ENCODE results near the gene TTLL13. TPM values are rescaled to one million over a fixed set of nuclear protein-coding genes. Genes with fewer than 3 reads are reported as not detected.
A peak's percentile ranks its signal among the peaks of the same experiment; 100 is the strongest.

Gene TTLL13
- total and polyA plus RNA-seq, 2 donors (not counting 1 experiment from before 2014, with no cell fraction given): 0.33 to 0.42 TPM

DNA sequence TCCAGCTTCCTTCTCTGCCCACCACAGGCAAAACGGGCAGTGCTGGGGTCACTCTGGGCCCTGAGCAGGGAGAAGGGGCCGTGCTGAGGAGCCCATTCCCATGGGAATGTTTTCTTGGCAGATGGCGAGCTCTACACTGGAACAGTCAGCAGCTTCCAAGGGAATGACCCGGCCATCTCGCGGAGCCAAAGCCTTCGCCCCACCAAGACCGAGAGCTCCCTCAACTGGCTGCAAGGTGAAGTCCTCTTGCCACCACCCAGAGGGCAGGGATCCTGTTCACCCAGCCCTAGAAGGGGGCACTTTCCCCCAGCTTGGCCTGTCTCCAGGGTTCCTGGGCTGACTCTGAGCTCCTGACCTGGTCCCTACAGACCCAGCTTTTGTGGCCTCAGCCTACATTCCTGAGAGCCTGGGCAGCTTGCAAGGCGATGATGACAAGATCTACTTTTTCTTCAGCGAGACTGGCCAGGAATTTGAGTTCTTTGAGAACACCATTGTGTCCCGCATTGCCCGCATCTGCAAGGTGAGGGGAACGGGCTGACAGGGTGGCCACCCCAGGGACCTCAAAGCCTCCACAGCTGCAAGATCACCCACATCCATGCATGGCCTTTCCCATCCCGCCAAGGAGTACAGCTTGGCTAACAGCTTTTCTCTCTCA lies 28.0 kb upstream of the TTLL13 start:
- Histone ChIP-seq H3K4me3 (ENCODE audit: control extremely low read depth in 1 of 5, extremely low read depth in 1 of 5, insufficient read depth in 1 of 5, low read depth in 2 of 5, low read length in 4 of 5) (no peak overlapping the region), H3K9ac (ENCODE audit: low read length) (no peak overlapping the region), H3K27ac (ENCODE audit: low read length in 2 of 2) (peak overlapping the region in 1 of 2 donors; percentile 39), H3K4me1 (ENCODE audit: control insufficient read depth in 2 of 2, insufficient read depth in 2 of 2, low read length in 2 of 2) (peaks cover 41 to 50% of the 10 kb centered on the region in 2 donors), H3K79me2 (ENCODE audit: control insufficient read depth, insufficient read depth, low read length) (peaks cover 81% of the 10 kb centered on the region), H3K4me2 (replicated peaks; ENCODE audit: low read depth, low read length, poor library complexity, severe bottlenecking) (peak overlapping the region; percentile 15), H3K27me3 (replicated peaks in 1 of 4; ENCODE audit: control extremely low read depth in 1 of 4, control insufficient read depth in 3 of 4, insufficient read depth in 4 of 4, low read length in 3 of 4) (no peaks in the 10 kb centered on the region), H3K9me3 (ENCODE audit: control extremely low read depth in 1 of 3, control insufficient read depth in 2 of 3, insufficient read depth in 1 of 3, low read length in 2 of 3) (peaks cover 0 to 4% (median 0%) of the 10 kb centered on the region in 3 donors), H2AFZ (ENCODE audit: insufficient read depth, low read depth, low read length, poor library complexity, severe bottlenecking) (no peak overlapping the region), H4K20me1 (ENCODE audit: control insufficient read depth, insufficient read depth, low read length, poor library complexity, severe bottlenecking) (peaks cover 55% of the 10 kb centered on the region), H3K36me3 (replicated peaks in 1 of 2; ENCODE audit: control extremely low read depth in 1 of 2, control insufficient read depth in 1 of 2, extremely low read depth in 1 of 2, insufficient read depth in 2 of 2, low read length in 1 of 2) (peaks cover 3 to 91% of the 10 kb centered on the region in 2 experiments)
- CTCF ChIA-PET: interaction anchor here (0.7 to 12.6 kb wide), 23 partner anchors 11 to 479 kb away, joined by 3 to 274 read pairs (median 4); partner anchors contain the start of genes CIB1, GDPGP1 and SEMA4B
- TF ChIP-seq EZH2 (IDR thresholded peaks at IDR 0.05; ENCODE audit: borderline replicate concordance, insufficient read depth, low read depth, low read length, poor library complexity, severe bottlenecking): no peak
- TF ChIP-seq, protein P1, sequence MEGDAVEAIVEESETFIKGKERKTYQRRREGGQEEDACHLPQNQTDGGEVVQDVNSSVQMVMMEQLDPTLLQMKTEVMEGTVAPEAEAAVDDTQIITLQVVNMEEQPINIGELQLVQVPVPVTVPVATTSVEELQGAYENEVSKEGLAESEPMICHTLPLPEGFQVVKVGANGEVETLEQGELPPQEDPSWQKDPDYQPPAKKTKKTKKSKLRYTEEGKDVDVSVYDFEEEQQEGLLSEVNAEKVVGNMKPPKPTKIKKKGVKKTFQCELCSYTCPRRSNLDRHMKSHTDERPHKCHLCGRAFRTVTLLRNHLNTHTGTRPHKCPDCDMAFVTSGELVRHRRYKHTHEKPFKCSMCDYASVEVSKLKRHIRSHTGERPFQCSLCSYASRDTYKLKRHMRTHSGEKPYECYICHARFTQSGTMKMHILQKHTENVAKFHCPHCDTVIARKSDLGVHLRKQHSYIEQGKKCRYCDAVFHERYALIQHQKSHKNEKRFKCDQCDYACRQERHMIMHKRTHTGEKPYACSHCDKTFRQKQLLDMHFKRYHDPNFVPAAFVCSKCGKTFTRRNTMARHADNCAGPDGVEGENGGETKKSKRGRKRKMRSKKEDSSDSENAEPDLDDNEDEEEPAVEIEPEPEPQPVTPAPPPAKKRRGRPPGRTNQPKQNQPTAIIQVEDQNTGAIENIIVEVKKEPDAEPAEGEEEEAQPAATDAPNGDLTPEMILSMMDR (IDR thresholded peaks at IDR 0.05): peak; percentile 36
- no peaks in the 10 kb centered on the region for H3K9me3 Mint-ChIP-seq (ENCODE audit: insufficient read depth)
- intact Hi-C loops (cut with micrococcal nuclease): no loop called here
- H3K4me1 Mint-ChIP-seq: peaks cover 52% of the 10 kb centered on the region
- H3K27me3 Mint-ChIP-seq: no peaks in the 10 kb centered on the region
- peak overlapping the region; percentile 23 for H3K4me3 Mint-ChIP-seq
- no peak for ATAC-seq (ENCODE audit: low read depth)
- DNase-seq: no peak
- H3K27ac Mint-ChIP-seq: peak overlapping the region; percentile 72
- POLR2A ChIA-PET: interaction anchor here (0.7 to 2.5 kb wide), 7 partner anchors 9 to 64 kb away, joined by 3 to 13 read pairs (median 7); partner anchors contain the start of genes CIB1 and GDPGP1
- 68% methylated on average over 12 of the region's 14 CpGs for WGBS (ENCODE audit: insufficient coverage)

DNA sequence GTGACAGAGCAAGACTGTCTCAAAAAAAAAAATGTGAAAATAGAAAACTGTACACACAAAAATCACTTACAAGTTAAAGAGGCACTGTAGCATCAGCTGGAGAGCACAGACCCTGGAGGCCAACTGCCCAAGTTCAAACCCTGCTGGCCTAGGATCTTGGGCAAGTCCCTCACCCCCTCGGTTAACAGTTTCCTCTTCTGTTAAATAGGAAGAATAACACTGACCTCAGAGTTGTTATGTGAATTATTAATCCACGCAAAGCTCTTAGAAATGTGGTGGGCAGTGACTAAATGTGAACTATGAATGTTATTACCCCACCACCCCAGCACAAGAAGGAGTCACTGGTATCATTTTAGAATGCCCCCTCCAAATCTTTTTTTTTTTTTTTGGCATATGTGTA lies 26.8 kb upstream of the TTLL13 start:
- no peaks in the 10 kb centered on the region for H3K9me3 ChIP-seq (ENCODE audit: control extremely low read depth in 1 of 3, control insufficient read depth in 2 of 3, insufficient read depth in 1 of 3, low read length in 2 of 3)
- no peak overlapping the region for H3K4me3 ChIP-seq (ENCODE audit: control extremely low read depth in 1 of 5, extremely low read depth in 1 of 5, insufficient read depth in 1 of 5, low read depth in 2 of 5, low read length in 4 of 5)
- peaks cover 3 to 94% of the 10 kb centered on the region in 2 experiments for H3K36me3 ChIP-seq (replicated peaks in 1 of 2; ENCODE audit: control extremely low read depth in 1 of 2, control insufficient read depth in 1 of 2, extremely low read depth in 1 of 2, insufficient read depth in 2 of 2, low read length in 1 of 2)
- ChIA-PET CTCF (interaction anchor here (0.6 to 12.6 kb wide), 5 partner anchors 9 to 37 kb away, joined by 3 to 274 read pairs (median 102); partner anchors contain the start of genes CIB1, GDPGP1 and SEMA4B), POLR2A (interaction anchor here (0.7 to 2.5 kb wide), 2 partner anchors 11 to 59 kb away, joined by 3 to 7 read pairs; partner anchors contain the start of genes CIB1 and GDPGP1)
- no CpG with 5 or more reads among the region's 2 CpGs for WGBS (ENCODE audit: insufficient coverage)
- Mint-ChIP-seq H3K4me1 (peaks cover 40% of the 10 kb centered on the region), H3K9me3 (ENCODE audit: insufficient read depth) (no peaks in the 10 kb centered on the region), H3K27me3 (no peaks in the 10 kb centered on the region), H3K4me3 (no peak overlapping the region), H3K27ac (peak overlapping the region; percentile 15)
- H2AFZ ChIP-seq (ENCODE audit: insufficient read depth, low read depth, low read length, poor library complexity, severe bottlenecking): no peak overlapping the region
- H3K79me2 ChIP-seq (ENCODE audit: control insufficient read depth, insufficient read depth, low read length): peaks cover 75% of the 10 kb centered on the region
- peaks cover 61% of the 10 kb centered on the region for H4K20me1 ChIP-seq (ENCODE audit: control insufficient read depth, insufficient read depth, low read length, poor library complexity, severe bottlenecking)
- no peak for TF ChIP-seq EZH2 (IDR thresholded peaks at IDR 0.05; ENCODE audit: borderline replicate concordance, insufficient read depth, low read depth, low read length, poor library complexity, severe bottlenecking)
- TF ChIP-seq, protein P1 (IDR thresholded peaks at IDR 0.05): no peak
- H3K4me2 ChIP-seq (replicated peaks; ENCODE audit: low read depth, low read length, poor library complexity, severe bottlenecking): no peak overlapping the region
- intact Hi-C loops (cut with micrococcal nuclease): no loop called here
- H3K27ac ChIP-seq (ENCODE audit: low read length in 2 of 2): no peak overlapping the region
- no peak overlapping the region for H3K9ac ChIP-seq (ENCODE audit: low read length)
- no peak for ATAC-seq (ENCODE audit: low read depth)
- H3K4me1 ChIP-seq (ENCODE audit: control insufficient read depth in 2 of 2, insufficient read depth in 2 of 2, low read length in 2 of 2): peaks cover 29 to 39% of the 10 kb centered on the region in 2 donors
- H3K27me3 ChIP-seq (replicated peaks in 1 of 4; ENCODE audit: control extremely low read depth in 1 of 4, control insufficient read depth in 3 of 4, insufficient read depth in 4 of 4, low read length in 3 of 4): no peaks in the 10 kb centered on the region
- DNase-seq: no peak
